Keratinocyte (primary cell): Measurements from ENCODE around the gene MMP28. TPM values are rescaled to one million over a fixed set of nuclear protein-coding genes. Genes with fewer than 3 reads are reported as not detected.

Experiments used
- DNase-seq: peaks from one replicate; pipeline ENCODE4 v3.0.0-alpha.2; 2011; ENCODE audit warnings: low read depth, missing footprints, low spot score
- FAIRE-seq: peaks from 2 replicates; lab custom pipeline; 2011; peaks lifted over from hg19 to GRCh38; lab: Jason Lieb, UNC
- H2AFZ ChIP-seq: 2 replicates; pipeline ENCODE4 v1.6.0; 2012; ENCODE audit warnings: low read length, control low read depth, inconsistent platforms; ENCODE audit not compliant: control insufficient read depth
- H3K27ac ChIP-seq: 2 replicates; pipeline ENCODE4 v1.5.1; 2011; ENCODE audit warnings: low read length; ENCODE audit not compliant: control insufficient read depth, insufficient read depth
- H3K27me3 ChIP-seq: 3 replicates; pipeline ENCODE4 v1.6.0; 2011; ENCODE audit warnings: low read length; ENCODE audit not compliant: control insufficient read depth, insufficient read depth; ENCODE audit errors: extremely low read depth
- H3K36me3 ChIP-seq, 2 experiments: 2 replicates in 1 of 2; 3 replicates in 1 of 2; pipeline ENCODE4 v1.5.1; 2011; ENCODE audit warnings: low read length in 2 of 2, mild to moderate bottlenecking in 1 of 2; ENCODE audit not compliant: control insufficient read depth in 2 of 2, insufficient read depth in 2 of 2; ENCODE audit errors: extremely low read depth in 1 of 2
- H3K4me1 ChIP-seq: 3 replicates; pipeline ENCODE4 v1.5.1; 2011; ENCODE audit warnings: low read length; ENCODE audit not compliant: control insufficient read depth, insufficient read depth; ENCODE audit errors: extremely low read depth
- H3K4me2 ChIP-seq: 3 replicates; pipeline ENCODE4 v1.6.0; 2011; ENCODE audit warnings: low read depth, low read length; ENCODE audit not compliant: control insufficient read depth, insufficient read depth; ENCODE audit errors: extremely low read depth
- H3K4me3 ChIP-seq, 3 experiments: fragments of 200-600 bp in 1 of 3; sonication (generic) in 1 of 3; 2 replicates in 2 of 3; 3 replicates in 1 of 3; pipeline ENCODE4 v1.5.1; 2011 to 2016; ENCODE audit warnings: low read length in 3 of 3, mild to moderate bottlenecking in 3 of 3, control low read depth in 2 of 3, inconsistent platforms in 1 of 3, low read depth in 1 of 3, mixed read lengths in 1 of 3, mixed run types in 1 of 3, moderate library complexity in 1 of 3; ENCODE audit not compliant: control insufficient read depth in 2 of 3, insufficient read depth in 2 of 3; ENCODE audit errors: extremely low read depth in 1 of 3
- H3K79me2 ChIP-seq: 2 replicates; pipeline ENCODE4 v1.6.0; 2012; ENCODE audit warnings: low read length; ENCODE audit not compliant: control insufficient read depth, insufficient read depth
- H3K9ac ChIP-seq: 3 replicates; pipeline ENCODE4 v1.6.0; 2011; ENCODE audit warnings: low read length; ENCODE audit not compliant: control insufficient read depth, insufficient read depth; ENCODE audit errors: extremely low read depth
- H3K9me1 ChIP-seq: 3 replicates; pipeline ENCODE4 v1.6.0; 2011; ENCODE audit warnings: low read length; ENCODE audit not compliant: control insufficient read depth, insufficient read depth; ENCODE audit errors: extremely low read depth
- H3K9me3 ChIP-seq: 2 replicates; pipeline ENCODE4 v1.5.1; 2012; ENCODE audit warnings: low read depth, low read length; ENCODE audit not compliant: control insufficient read depth
- H4K20me1 ChIP-seq: 3 replicates; pipeline ENCODE4 v1.6.0; 2011; ENCODE audit warnings: low read length; ENCODE audit not compliant: control insufficient read depth, insufficient read depth; ENCODE audit errors: extremely low read depth
- EZH2 ChIP-seq: IDR thresholded peaks from one replicate; pipeline ENCODE4 v1.6.1; 2012; ENCODE audit warnings: inconsistent platforms, mild to moderate bottlenecking, low read length, moderate library complexity
- dilution Hi-C: fragments of 300-500 bp; cut with MboI; formaldehyde crosslinking; loops from one replicate; pipeline ENCODE4 v1.7.0; 2020; ENCODE audit warnings: low sequenced_read_pairs; ENCODE audit not compliant: extremely low pct_ligation_motif_present
- polyA plus RNA-seq, 5 experiments: library from polyadenylated mRNA; depleted of rRNA in 3 of 5; stranded (reverse) in 3 of 5; stranded (forward) in 1 of 5; unstranded in 1 of 5; fragments of >200 nt; gene quantifications; 1 replicate in 1 of 5; 2 replicates in 3 of 5; 3 replicates in 1 of 5; pipeline versions ENCODE4 v1.2.1 to v1.2.3, GENCODE V29; 2011 to 2012; ENCODE audit warnings: missing spikeins in 2 of 5, low read depth in 1 of 5, low replicate concordance in 1 of 5
- TF ChIP-seq, protein P1 (sequence below), 3 experiments: IDR thresholded peaks in 1 of 3; conservative IDR thresholded peaks in 1 of 3; optimal IDR thresholded peaks in 1 of 3; 2 replicates in 2 of 3; 3 replicates in 1 of 3; pipeline versions ENCODE3 to v1.5.1; 2011; ENCODE audit warnings: low read length in 3 of 3, mild to moderate bottlenecking in 3 of 3, moderate library complexity in 2 of 3, control low read depth in 1 of 3, inconsistent platforms in 1 of 3; ENCODE audit not compliant: insufficient read depth in 2 of 3; ENCODE audit errors: extremely low read depth in 1 of 3

MMP28 gene
- polyA plus RNA-seq, 1 donor (not counting 4 experiments of a cell fraction or from before 2014, with no cell fraction given) = 21.3 TPM

DNA sequence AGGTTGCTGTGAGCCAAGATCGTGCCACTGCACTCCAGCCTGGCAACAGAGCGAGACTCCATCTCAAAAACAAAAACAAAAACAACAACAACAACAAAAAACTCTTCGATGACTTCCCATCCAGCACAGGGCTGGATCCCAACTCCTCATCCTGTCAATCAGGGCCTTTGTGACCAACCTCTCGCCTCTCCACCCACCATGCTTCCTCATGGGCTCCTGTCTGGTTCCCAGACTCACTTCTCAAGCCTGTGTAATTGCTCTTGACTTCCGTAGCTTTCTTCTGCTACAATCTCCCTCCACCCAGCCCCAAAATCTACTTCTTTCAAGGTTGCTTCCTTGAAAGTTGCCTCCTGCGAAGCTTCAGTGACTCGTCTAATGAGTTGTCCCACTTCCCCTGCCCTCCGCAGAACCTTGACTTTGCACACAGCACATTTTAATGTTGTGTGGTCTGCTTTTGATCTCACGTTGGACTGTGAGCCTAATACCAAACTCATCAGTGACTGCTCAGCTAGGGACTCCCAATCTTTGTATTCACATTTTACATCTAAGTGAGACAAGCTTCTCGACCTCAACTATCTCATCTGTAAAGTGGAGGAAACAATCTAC, 64.9 kb downstream of the MMP28 start:
- FAIRE-seq (no peak), DNase-seq (no peak)
- H3K9me3 ChIP-seq = no peaks in the 10 kb centered on the region
- H3K27ac ChIP-seq = no peak overlapping the region
- no peaks in the 10 kb centered on the region for H4K20me1 ChIP-seq
- peaks cover 3 to 5% of the 10 kb centered on the region in 2 experiments for H3K36me3 ChIP-seq
- no peaks in the 10 kb centered on the region for H3K79me2 ChIP-seq
- TF ChIP-seq, protein P1, sequence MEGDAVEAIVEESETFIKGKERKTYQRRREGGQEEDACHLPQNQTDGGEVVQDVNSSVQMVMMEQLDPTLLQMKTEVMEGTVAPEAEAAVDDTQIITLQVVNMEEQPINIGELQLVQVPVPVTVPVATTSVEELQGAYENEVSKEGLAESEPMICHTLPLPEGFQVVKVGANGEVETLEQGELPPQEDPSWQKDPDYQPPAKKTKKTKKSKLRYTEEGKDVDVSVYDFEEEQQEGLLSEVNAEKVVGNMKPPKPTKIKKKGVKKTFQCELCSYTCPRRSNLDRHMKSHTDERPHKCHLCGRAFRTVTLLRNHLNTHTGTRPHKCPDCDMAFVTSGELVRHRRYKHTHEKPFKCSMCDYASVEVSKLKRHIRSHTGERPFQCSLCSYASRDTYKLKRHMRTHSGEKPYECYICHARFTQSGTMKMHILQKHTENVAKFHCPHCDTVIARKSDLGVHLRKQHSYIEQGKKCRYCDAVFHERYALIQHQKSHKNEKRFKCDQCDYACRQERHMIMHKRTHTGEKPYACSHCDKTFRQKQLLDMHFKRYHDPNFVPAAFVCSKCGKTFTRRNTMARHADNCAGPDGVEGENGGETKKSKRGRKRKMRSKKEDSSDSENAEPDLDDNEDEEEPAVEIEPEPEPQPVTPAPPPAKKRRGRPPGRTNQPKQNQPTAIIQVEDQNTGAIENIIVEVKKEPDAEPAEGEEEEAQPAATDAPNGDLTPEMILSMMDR (optimal IDR thresholded peaks at IDR 0.05 in 1 of 3, IDR thresholded peaks at IDR 0.05 in 1 of 3, conservative IDR thresholded peaks at IDR 0.05 in 1 of 3; ENCODE audit: extremely low read depth in 1 of 3, insufficient read depth in 2 of 3, low read length in 3 of 3) = no peak
- no peak for TF ChIP-seq EZH2
- H3K9me1 ChIP-seq = no peaks in the 10 kb centered on the region
- H3K4me3 ChIP-seq = no peak overlapping the region
- H3K27me3 ChIP-seq = peaks cover 10% of the 10 kb centered on the region
- dilution Hi-C loops = no loop called here
- no peak overlapping the region for H2AFZ ChIP-seq
- H3K4me1 ChIP-seq = peaks cover 8% of the 10 kb centered on the region
- no peak overlapping the region for H3K9ac ChIP-seq
- H3K4me2 ChIP-seq = no peak overlapping the region

DNA sequence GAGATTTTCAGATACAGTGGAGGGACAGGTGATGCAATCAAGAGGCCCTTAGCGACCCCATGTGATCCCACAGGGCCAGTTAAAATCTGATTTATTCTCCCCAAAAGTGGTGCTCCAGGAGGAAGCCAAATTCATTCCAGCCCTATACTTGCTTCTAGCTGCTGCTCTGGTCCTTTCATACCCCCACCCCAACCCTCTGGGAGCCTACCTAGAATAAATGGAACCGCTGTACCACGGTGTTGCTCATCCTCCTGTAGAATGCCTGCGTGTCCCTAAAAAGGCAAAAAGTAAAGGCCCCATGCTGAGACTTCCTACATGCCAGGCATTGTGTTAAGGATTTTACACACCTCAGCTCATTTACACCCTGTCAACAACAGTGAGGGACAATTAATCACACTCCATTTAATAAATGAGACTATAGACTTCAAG, 66.0 kb downstream of the MMP28 start:
- dilution Hi-C loops = no loop called here
- DNase-seq = no peak
- Histone ChIP-seq H3K36me3 (peaks cover 4 to 15% of the 10 kb centered on the region in 2 experiments), H3K4me3 (no peak overlapping the region), H3K9me3 (no peaks in the 10 kb centered on the region), H3K9ac (no peak overlapping the region), H3K27me3 (peaks cover 10% of the 10 kb centered on the region), H4K20me1 (no peaks in the 10 kb centered on the region), H3K79me2 (no peaks in the 10 kb centered on the region), H3K9me1 (no peaks in the 10 kb centered on the region), H2AFZ (no peak overlapping the region), H3K4me2 (no peak overlapping the region), H3K4me1 (peaks cover 8% of the 10 kb centered on the region), H3K27ac (no peak overlapping the region)
- no peak for TF ChIP-seq EZH2
- TF ChIP-seq, protein P1 (optimal IDR thresholded peaks at IDR 0.05 in 1 of 3, IDR thresholded peaks at IDR 0.05 in 1 of 3, conservative IDR thresholded peaks at IDR 0.05 in 1 of 3; ENCODE audit: extremely low read depth in 1 of 3, insufficient read depth in 2 of 3, low read length in 3 of 3) = no peak
- FAIRE-seq = no peak
